ENCODE data around the gene RPS4Y2.

Gene RPS4Y2

GRCh38 chrY:20755808-20756207 is at the start of gene RPS4Y2:
RPS4Y2 (plus strand) TSS chrY:20756108; CDS start chrY:20756164, 56 bp downstream.
- DNase-seq (ENCODE audit: low spot score), result no peak

- no peak for DNase-seq (ENCODE audit: low spot score)
Measured at GRCh38 chrY:20714391-20714790, 41.5 kb upstream of the RPS4Y2 start.

- no peak for DNase-seq (ENCODE audit: low spot score)
Measured at GRCh38 chrY:20726184-20726907, 29.6 kb upstream of the RPS4Y2 start.

GRCh38 chrY:20735200-20735599 is 20.7 kb upstream of the RPS4Y2 start:
- no peak for DNase-seq (ENCODE audit: low spot score)

GRCh38 chrY:20739806-20740205 is 16.1 kb upstream of the RPS4Y2 start:
- no peak for DNase-seq (ENCODE audit: low spot score)

- DNase-seq (ENCODE audit: low spot score), result no peak
Measured at GRCh38 chrY:20740609-20741008, 15.3 kb upstream of the RPS4Y2 start.

GRCh38 chrY:20745060-20745459 is 10.8 kb upstream of the RPS4Y2 start:
- no peak for DNase-seq (ENCODE audit: low spot score)

GRCh38 chrY:20746919-20747318 is 9.0 kb upstream of the RPS4Y2 start:
- DNase-seq (ENCODE audit: low spot score), result no peak

- no peak for DNase-seq (ENCODE audit: low spot score)
Measured at GRCh38 chrY:20763869-20764268, 8.0 kb downstream of the RPS4Y2 start.

- DNase-seq (ENCODE audit: low spot score), result no peak
Measured at GRCh38 chrY:20765117-20765516, 9.2 kb downstream of the RPS4Y2 start.

GRCh38 chrY:20770755-20771154 is 14.8 kb downstream of the RPS4Y2 start:
- no peak for DNase-seq (ENCODE audit: low spot score)

- DNase-seq (ENCODE audit: low spot score), result no peak
Measured at GRCh38 chrY:20776104-20776503, 20.2 kb downstream of the RPS4Y2 start.

GRCh38 chrY:20780104-20780654 is 24.3 kb downstream of the RPS4Y2 start:
- DNase-seq (ENCODE audit: low spot score), result no peak

- DNase-seq (ENCODE audit: low spot score), result no peak
Measured at GRCh38 chrY:20780776-20781175, 24.9 kb downstream of the RPS4Y2 start.

- no peak for DNase-seq (ENCODE audit: low spot score)
Measured at GRCh38 chrY:20781408-20781807, 25.5 kb downstream of the RPS4Y2 start.

GRCh38 chrY:20784965-20785364 is 29.1 kb downstream of the RPS4Y2 start:
- DNase-seq (ENCODE audit: low spot score), result no peak

- DNase-seq (ENCODE audit: low spot score), result no peak
Measured at GRCh38 chrY:20787076-20787475, 31.2 kb downstream of the RPS4Y2 start.

- no peak for DNase-seq (ENCODE audit: low spot score)
Measured at GRCh38 chrY:20798351-20799049, 42.6 kb downstream of the RPS4Y2 start.

- DNase-seq (ENCODE audit: low spot score), result no peak
Measured at GRCh38 chrY:20802659-20803058, 46.8 kb downstream of the RPS4Y2 start.

GRCh38 chrY:20806243-20806642 is 50.3 kb downstream of the RPS4Y2 start:
- no peak for DNase-seq (ENCODE audit: low spot score)

GRCh38 chrY:20813459-20813858 is 57.6 kb downstream of the RPS4Y2 start:
- no peak for DNase-seq (ENCODE audit: low spot score)

GRCh38 chrY:20814794-20815193 is 58.9 kb downstream of the RPS4Y2 start:
- DNase-seq (ENCODE audit: low spot score), result no peak

GRCh38 chrY:20817067-20817466 is 61.2 kb downstream of the RPS4Y2 start:
- no peak for DNase-seq (ENCODE audit: low spot score)

Data from putamen (tissue), 1 donor.